Left ventricle myocardium inferior (tissue), 1 donor: ENCODE results near the gene SDF4. TPM values are rescaled to one million over a fixed set of nuclear protein-coding genes. Genes with fewer than 3 reads are reported as not detected.
"Not testable (repeated sequence)": the region's sequence is repeated elsewhere in the genome, so short reads cannot be mapped to it uniquely, and the experiment has no call there.

Source experiments
- DNase-seq: peaks from one replicate; pipeline ENCODE4 v3.0.0-alpha.2; 2020
- H3K27ac ChIP-seq: fragments of 200-600 bp; replicated peaks from 2 replicates; pipeline ENCODE4 v1.8.0; 2021
- H3K27me3 ChIP-seq: fragments of 200-600 bp; 2 replicates; pipeline ENCODE4 v1.8.0; 2021; ENCODE audit warnings: low read depth
- H3K36me3 ChIP-seq: fragments of 200-600 bp; 2 replicates; pipeline ENCODE4 v1.8.0; 2021
- H3K4me1 ChIP-seq: fragments of 200-600 bp; 2 replicates; pipeline ENCODE4 v1.8.0; 2021
- H3K4me3 ChIP-seq: fragments of 200-600 bp; 2 replicates; pipeline ENCODE4 v1.8.0; 2021; ENCODE audit warnings: mild to moderate bottlenecking, moderate library complexity
- H3K9me3 ChIP-seq: fragments of 200-600 bp; replicated peaks from 2 replicates; pipeline ENCODE4 v1.8.0; 2021
- CTCF ChIP-seq: fragments of 200-600 bp; IDR thresholded peaks from 2 replicates; pipeline ENCODE4 v1.8.0; 2021; ENCODE audit warnings: antibody characterized with exemption, mild to moderate bottlenecking, borderline replicate concordance
- intact Hi-C: fragments of 100-400 bp; cut with micrococcal nuclease; formaldehyde crosslinking; loops from one replicate; pipeline ENCODE4 v1.11.0; 2022
- total RNA-seq: library from RNA; stranded (reverse); fragmentation: NEBNext Ultra II Directional; extraction: Animal tissue kit (Norgen Biotek cat#: 25700); gene quantifications from one replicate; pipeline ENCODE4 v1.2.1, GENCODE V29; 2021
- donor health status: DM: no; HTN: yes; CAD: no; lungs with severe emphysema.

SDF4 gene
- total RNA-seq, 1 donor from 2014 or later = 114 TPM

GRCh38 chr1:1197551-1198422, 34.0 kb downstream of the SDF4 start:
- TF ChIP-seq CTCF = no peak
- no peak for DNase-seq
- Histone ChIP-seq H3K36me3 (no peaks in the 10 kb centered on the region), H3K27me3 (peaks cover 18% of the 10 kb centered on the region), H3K4me3 (no peak overlapping the region), H3K9me3 (peaks cover 16% of the 10 kb centered on the region), H3K4me1 (peaks cover 16% of the 10 kb centered on the region), H3K27ac (no peak overlapping the region)
- intact Hi-C loops = no loop called here

- DNase-seq = no peak
- intact Hi-C loops = no loop called here
- Histone ChIP-seq H3K4me1 (peaks cover 16% of the 10 kb centered on the region), H3K9me3 (peaks cover 16% of the 10 kb centered on the region), H3K4me3 (no peak overlapping the region), H3K27me3 (peaks cover 16% of the 10 kb centered on the region), H3K36me3 (no peaks in the 10 kb centered on the region), H3K27ac (no peak overlapping the region)
- no peak for TF ChIP-seq CTCF
Measured at GRCh38 chr1:1197188-1197500, 34.7 kb downstream of the SDF4 start.

- H3K4me1 ChIP-seq = peaks cover 16% of the 10 kb centered on the region
- no peaks in the 10 kb centered on the region for H3K36me3 ChIP-seq
- H3K27ac ChIP-seq = no peak overlapping the region
- H3K27me3 ChIP-seq = peaks cover 16% of the 10 kb centered on the region
- peaks cover 16% of the 10 kb centered on the region for H3K9me3 ChIP-seq
- no peak overlapping the region for H3K4me3 ChIP-seq
- DNase-seq = peak; percentile 1
- TF ChIP-seq CTCF = no peak
- intact Hi-C loops = no loop called here
Measured at GRCh38 chr1:1196431-1197187, 35.2 kb downstream of the SDF4 start.

- H3K4me1 ChIP-seq, H3K27ac ChIP-seq, H3K27me3 ChIP-seq, intact Hi-C loops, H3K36me3 ChIP-seq, H3K4me3 ChIP-seq: not testable (repeated sequence)
- H3K9me3 ChIP-seq = peaks cover 16% of the 10 kb centered on the region
- peak; percentile 4 for DNase-seq
Measured at GRCh38 chr1:1195726-1196125, 36.1 kb downstream of the SDF4 start.

- Histone ChIP-seq H3K36me3 (no peaks in the 10 kb centered on the region), H3K4me1 (no peaks in the 10 kb centered on the region), H3K27me3 (no peaks in the 10 kb centered on the region), H3K4me3 (no peak overlapping the region), H3K27ac (no peak overlapping the region), H3K9me3 (peaks cover 16% of the 10 kb centered on the region)
- DNase-seq = no peak
- intact Hi-C loops = no loop called here
- TF ChIP-seq CTCF = no peak
Measured at GRCh38 chr1:1194723-1195122, 37.1 kb downstream of the SDF4 start.

- H3K36me3 ChIP-seq = no peaks in the 10 kb centered on the region
- TF ChIP-seq CTCF = no peak
- H3K27me3 ChIP-seq = no peaks in the 10 kb centered on the region
- peaks cover 6% of the 10 kb centered on the region for H3K4me1 ChIP-seq
- peaks cover 21% of the 10 kb centered on the region for H3K9me3 ChIP-seq
- H3K4me3 ChIP-seq = no peak overlapping the region
- H3K27ac ChIP-seq = no peak overlapping the region
- no peak for DNase-seq
- intact Hi-C loops = no loop called here
Measured at GRCh38 chr1:1191734-1192133, 40.1 kb downstream of the SDF4 start.
